HG03045 (cell line): ENCODE data around the gene MAPK8IP1.

ENCODE experiments used
- ATAC-seq: cut with Tn5 transposase; IDR thresholded peaks from one replicate; pipeline ENCODE4 v1.9.1; 2021; ENCODE audit warnings: mild to moderate bottlenecking, moderate library complexity; ENCODE audit not compliant: unreplicated experiment

The MAPK8IP1 gene

DNA sequence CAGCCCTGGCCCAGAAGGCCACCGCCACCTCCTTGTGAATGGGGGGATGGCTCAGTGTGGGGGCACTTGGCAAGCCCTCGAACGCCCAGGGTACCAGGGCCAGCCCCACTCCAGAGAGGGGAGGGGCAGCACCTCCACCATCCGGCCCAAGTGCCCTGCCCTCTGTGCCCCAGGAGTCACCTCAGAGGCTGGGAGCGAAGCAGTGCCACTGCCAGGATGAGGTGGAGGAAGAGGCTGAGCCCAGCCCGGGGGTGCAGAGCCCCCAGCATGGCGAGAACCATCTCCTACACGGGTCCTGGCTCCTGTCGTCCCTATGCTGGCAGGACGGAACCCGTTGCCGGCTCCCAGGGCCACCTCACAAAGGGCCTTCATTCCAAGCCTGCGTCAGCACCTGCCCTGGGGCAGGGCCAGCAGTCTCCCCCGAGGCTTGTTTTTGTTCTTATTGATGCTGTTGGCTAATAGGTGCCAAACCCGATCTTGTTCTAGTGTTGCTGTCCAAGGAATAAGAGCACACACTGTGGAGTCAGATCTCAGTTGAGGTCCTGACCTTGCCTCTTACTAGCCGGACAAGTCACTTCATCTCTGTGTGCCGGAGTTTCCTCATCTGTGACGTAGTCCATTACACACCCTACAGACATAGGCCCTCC lies 21.6 kb downstream of the MAPK8IP1 start, which contains the start of gene FREY1:
FREY1 (minus strand) TSS at position 307 of the 647 bp plus-strand sequence; CDS start at position 281, 26 bp downstream.
- no peak for ATAC-seq

DNA sequence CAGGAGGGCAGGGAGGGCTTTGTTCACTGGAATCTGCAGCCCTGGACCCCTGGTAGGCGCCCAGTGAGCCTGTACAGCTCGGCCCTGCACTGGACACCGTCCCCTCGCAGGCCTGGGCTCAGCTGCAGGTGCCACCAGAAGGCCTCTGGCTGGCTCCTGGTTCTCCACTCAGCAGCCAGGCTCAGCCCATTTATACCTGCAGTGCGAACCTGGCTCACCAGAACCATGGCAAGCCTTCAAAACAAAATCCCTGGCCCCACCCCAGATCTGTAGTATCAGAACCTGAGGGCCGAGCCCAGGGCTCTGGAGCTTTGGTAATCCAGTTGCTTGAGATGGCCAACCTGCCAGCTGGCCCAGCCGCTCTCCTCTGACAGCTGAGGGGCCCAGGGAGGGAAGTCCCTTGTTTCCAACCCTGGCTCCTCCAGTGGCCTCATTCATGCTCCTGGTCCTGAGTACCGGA lies 22.5 kb downstream of the MAPK8IP1 start:
- no peak for ATAC-seq

DNA sequence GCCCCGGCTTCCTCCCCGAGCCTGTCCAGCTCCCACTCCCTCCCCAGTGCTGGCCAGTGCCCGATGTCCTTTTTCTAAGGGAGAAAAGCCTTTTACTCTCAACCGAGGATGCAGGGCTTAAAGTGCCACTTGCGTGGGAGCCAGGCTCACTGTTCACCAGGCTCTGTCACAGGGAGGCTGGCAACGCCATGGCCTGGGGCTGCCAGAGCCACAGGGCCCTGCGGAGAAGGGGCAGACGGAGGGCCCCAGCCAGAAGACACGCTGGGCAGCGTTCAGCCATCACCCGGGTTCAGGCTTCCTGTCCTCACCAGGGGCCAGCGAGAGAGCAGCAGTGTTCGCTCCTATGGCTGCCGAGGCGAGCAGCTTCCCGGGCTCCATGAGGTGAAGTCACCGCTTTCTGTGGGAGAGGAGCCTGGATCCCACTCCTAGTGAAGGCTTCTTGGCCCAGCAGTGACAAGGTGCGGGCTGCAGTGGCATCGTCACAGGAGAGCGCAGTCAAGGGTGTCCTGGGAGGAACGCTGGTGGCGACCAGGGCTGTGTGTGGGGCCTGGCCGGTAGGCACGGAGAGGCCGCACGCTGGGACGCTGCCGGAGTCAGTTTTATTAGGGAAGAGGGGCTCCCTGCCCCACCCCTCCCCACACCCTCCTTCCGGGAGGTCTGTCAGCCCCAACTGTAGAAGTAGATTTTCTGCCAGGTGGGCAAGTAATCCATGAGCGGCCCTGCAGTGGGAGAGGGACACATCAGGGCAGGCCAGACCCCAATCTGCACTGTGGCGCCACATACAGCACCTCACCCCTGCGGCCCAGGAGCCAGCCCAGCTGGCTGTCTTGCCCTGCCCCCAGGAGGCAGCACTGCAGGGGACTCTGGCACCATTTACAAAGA lies 24.4 kb downstream of the MAPK8IP1 start:
- ATAC-seq = no peak

DNA sequence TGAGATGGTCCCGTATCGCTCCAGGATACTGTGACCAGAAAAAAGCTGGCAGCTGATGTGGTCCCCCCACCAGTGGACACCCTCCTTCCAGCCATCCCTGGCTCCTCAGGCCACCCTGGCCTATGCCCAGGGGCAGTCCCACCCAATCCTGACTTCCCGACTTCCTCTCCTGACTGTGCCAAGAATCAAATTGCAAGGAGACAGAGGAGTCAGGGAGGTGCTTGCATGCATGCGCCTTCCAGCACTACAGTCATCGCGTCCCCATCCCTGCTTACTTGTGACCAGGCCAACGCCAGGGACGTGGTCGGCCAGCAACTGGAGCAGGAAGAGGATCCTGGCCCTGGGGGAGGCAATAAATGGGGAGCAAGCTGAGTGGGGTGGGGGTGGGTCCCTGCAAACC lies 25.2 kb downstream of the MAPK8IP1 start:
- no peak for ATAC-seq

DNA sequence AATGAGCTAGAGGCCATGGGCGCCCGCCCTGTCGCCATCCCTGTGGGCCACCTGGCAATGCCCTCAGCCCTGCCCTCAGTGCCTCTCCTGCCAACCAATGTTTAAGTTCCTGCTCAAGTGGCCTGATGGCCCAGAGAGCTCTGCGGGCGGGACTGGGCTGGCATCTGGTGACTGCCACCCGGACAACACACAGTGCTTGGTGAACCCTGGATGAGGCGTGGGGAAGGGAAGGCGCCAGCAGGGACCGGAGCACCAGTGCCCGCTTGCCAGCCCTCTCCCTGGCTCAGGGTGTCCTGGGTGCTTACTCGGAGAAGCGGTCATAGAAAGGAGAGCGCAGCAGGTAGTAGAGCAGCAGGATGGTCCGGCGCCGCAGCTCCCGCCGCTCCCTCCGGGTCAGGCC lies 28.1 kb downstream of the MAPK8IP1 start:
- ATAC-seq = no peak

DNA sequence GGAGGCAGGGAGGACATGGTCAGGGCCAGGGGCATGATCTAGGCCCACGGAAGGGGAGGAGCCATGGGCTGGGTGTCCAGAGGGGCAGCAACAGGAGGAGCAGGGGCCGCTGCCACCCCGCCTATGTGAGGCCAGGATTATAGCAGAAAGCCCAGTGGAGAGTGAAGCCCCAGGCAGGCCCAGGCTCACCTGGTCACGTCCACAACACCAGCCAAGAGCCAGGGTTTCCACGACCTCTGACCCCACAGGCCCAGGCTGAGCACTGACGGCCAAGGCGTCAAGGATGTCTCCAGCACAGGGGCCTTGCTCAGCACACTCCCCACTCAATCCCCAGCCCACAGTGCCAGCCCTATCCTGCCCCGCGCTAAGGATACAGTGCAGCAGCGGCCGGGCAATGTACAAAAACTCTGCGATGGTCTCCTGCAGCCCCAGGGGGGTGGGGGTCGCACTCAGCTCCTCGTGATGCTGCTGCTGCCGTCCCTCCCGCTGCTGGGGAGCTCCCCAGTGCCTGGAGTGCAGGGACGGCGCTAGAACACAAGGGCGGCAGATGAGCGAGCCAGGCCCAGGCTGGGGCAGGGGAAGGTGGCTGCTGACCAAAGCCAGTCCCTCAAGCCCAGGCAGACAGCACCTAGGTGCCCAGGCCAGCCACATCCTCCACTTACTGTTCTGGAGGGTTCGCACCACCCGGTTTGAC lies 28.6 kb downstream of the MAPK8IP1 start:
- no peak for ATAC-seq

DNA sequence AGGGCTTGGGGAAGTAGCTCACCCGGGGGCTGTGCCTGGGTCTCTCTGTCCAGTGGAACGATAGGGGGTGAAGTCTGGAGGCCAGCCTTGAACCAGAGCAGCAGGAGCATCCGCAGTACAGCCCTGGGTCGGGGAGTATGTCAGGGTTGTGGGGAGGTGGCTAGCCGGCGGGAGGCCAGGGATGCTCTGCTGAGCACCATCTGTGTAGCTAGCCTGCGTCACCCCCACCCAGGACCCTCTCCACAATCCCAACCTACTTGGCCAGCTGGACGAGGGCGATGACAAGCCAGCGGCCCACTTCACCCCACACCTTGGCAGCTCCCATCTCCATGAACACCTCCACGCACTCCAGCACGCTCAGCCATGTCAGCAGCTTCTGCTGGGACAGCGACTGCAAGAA lies 30.0 kb downstream of the MAPK8IP1 start:
- no peak for ATAC-seq

DNA sequence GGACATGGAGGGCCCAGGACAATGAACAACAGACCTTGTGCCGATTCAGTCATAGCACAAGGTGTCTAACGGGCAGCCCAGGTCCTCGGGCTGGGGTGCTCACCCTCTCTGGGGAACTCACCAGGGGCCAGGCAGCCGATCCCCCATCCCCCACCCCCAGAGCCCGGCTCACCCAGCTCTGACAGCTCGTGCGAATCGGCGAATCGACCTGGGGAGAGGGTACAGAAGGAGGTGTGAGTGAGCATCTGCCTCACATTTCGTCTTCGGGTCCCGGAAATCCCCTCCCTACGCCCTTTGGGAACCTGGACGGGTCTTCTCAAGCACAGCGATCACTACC lies 31.8 kb downstream of the MAPK8IP1 start:
- no peak for ATAC-seq

DNA sequence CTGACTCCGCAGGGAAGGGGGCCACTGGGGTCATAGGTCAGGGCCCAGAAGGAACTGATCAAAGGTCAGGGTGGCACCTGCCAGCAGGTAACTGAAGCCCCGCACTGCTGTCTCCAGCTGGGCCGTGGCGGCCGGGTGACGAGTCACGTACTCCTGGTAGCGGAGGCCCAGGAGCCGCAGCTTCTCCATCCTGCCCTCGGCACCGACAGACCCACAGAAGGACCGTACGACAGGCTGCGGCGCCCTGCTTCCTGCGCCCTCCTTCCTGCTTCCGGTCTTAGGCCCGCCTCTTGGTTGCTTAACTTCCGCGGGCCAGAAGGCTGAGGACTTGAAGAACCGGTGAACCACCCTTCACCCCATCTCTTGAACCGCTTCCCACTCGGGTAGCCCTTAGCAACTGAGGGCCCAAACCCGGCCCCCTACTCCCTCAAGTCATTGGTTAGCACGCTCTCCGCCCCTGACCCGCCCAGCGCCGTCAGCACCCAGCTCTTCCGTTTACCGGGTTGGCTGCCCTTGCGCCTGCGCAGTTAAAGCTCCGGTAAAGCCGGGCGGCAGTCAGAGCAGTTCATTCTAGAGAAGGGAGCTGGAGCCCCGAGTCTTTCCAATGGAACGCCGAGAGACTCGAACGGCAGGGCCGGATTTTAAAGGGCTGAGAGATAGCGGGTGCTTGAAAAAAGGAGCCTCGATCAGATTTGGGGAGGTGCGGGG lies 32.3 kb downstream of the MAPK8IP1 start, which contains the start of gene PEX16:
PEX16 (minus strand) TSS at position 255 of the 708 bp plus-strand sequence; CDS start at position 189, 66 bp downstream.
- ATAC-seq = peak; percentile 85

DNA sequence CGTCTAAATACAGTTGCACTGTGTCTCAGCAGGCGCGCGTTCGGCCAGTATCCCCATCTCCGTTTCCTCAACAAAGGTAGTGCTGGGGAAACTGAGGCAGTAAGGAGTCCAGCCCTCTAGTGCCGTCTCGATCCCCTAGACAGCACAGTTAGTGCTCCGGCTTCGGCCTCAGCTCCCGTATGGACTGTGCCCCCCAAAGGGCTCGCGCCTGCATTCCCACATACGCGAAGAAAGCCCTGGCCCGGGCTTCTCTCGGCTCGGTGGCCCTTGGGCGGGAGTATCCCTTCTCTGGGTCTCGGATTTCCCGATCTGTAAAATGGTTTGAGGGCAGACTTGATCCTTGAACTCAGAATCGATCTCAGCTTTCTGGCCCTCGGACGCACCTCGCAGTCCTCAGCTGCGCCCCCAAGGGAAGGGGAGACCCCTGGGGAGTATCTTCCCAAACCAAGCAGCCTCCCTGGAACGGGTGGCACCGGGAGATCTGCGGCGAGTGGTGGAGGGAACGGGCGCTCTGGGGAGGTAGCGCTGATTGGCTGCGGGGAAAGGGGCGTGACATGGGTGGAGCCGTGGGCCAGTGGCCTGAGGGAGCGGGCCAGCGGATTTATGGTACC lies 33.0 kb downstream of the MAPK8IP1 start:
- ATAC-seq = peak; percentile 36

DNA sequence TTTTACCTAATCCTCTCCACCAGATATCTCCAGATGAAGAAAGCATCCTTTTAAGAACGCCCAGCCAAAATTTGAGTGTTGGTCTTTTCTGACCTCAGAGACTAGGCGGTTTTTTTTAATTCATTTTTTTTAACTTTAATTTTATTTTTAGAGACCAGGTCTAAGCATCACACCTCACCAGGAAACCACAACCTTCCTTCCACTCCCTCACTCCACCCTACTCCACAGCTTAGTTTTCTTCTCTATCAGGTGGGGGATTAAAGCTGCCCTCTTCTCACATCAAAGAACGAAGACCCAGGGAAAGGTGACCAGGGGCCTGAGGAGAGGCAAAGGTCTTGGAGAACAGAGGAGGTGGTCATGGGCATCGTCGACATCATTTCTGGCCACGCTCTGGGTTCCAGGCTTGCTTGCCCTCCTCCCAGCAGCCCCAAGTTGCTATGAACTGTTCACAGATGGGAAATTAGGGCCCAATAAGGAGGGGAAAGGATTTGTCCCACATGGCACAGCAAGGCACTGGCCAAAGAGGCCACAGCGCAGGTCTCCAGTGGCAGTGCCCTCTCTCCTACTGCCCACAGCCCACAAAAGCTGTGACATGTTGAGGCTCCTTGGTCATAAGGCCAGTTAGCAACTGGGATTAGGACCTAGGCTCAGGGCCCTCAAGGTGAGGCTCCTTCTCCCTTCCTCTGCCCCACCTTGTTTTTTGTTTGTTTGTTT lies 33.7 kb downstream of the MAPK8IP1 start:
- no peak for ATAC-seq

DNA sequence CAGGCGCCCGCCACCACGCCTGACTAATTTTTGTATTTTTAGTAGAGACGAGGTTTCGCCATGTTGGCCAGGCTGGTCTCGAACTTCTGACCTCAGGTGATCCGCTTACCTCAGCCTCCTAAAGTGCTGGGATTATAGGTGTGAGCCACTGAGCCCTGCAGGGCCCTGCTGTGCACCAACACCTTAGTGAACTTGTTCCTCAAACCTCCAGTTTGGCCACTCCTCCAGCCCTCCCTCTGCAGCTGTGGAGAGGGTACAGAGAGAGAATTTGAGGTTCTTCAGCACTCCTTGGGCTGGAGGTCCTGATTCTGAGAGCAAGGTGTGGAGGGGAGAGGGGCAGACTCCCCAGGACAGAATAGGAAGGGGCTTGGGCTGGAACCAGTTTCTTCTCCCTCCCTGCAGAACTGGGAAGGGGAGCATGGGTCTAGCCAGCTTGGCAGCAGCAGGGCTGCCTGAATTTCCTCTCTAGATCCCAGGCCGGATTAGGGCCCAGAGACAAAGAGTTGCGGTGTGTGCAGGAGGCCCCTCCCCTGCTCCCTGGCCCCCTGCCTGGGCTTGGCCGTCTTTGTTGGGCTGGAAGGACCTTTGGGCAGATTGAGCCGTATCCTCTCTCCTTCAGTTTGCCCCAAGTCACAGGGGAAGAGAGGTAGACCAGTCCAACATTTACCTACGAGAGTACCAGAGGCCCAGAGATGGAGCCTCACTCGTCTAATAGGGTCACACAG lies 34.5 kb downstream of the MAPK8IP1 start:
- no peak for ATAC-seq

DNA sequence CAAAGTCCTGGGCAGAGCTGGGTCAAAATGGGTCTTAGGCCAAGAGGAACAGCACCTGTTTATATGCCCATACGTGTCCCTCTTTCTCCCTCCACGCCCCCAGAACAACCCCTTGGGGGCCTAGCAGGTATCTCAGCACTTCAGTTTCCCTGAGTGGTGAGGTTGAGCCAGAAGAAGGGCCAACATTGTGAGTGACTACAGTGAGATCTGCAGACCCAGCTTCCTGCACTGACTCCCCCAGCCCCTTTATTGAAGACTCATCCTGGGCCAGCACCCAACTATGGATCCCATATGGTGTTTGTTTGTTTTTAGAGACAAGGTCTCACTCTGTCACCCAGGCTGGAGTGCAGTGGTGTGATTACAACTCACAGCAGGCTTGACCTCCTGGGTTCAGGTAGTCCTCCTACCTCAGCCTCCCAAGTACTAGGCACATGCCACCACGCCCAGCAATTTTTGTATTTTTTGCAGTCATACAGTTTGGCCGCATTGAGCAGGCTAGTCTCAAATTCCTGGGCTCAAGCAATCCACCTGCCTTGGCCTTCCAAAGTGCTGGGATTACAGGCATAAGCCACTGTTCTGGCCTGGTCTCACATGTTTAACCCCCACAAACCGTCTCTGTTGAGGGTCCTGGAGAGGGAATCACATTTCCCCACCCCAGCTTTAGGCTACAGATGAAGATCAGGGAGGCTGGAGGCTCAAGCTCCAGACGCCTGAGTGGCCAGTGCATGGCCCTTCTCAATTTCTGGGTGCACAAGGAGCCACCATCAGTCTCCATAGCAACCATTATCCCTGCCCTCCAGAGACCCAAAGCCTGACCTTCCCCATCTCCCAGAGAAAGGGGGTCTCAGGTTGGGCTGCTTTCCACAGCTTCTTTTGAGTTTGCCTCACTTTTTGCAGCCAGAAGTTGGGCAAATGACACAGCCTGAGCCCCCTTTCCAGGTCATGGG lies 35.4 kb downstream of the MAPK8IP1 start:
- ATAC-seq = no peak

DNA sequence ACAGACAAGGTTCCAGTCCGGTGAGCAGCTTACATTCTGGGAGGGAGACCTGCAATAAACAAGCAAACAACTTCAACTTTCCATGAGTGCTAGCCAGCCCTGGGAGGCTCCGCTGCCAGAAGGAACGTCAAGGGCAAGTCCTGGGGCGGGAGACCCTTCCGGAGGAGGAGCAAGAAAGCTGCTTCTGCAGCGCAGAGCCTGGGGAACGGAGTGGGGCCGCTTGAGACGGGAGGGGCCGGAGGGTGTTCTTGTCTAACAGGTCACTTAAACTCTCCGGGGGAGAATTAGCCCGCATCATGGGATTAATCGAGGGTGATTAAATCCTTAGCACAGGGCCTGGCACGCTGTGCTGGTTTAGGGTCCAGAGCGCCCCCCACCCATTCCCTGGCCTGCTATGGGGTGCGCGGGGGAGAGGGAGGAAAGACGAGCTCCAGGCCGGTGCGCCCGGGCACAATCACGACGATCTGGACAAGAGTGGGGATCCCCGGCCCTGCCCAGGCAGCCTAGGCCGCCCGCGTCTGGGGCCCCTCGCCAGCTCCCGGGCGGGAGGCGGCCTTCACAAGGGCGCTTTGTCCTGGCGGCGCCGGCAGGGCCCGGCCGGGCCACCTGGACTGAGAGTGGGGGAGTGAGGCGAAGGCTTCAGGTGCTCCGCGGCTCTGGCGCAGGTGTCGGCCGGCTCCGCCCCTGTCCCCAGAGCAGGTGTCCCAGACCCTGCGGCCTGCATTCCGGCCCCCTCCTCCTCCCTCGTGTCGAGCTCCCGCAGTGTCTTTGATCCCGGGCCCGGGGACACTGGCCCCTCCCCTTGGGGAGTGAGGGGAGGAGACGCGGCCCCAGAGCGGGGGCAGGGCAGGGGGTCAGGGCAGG lies 36.3 kb downstream of the MAPK8IP1 start:
- ATAC-seq = no peak

DNA sequence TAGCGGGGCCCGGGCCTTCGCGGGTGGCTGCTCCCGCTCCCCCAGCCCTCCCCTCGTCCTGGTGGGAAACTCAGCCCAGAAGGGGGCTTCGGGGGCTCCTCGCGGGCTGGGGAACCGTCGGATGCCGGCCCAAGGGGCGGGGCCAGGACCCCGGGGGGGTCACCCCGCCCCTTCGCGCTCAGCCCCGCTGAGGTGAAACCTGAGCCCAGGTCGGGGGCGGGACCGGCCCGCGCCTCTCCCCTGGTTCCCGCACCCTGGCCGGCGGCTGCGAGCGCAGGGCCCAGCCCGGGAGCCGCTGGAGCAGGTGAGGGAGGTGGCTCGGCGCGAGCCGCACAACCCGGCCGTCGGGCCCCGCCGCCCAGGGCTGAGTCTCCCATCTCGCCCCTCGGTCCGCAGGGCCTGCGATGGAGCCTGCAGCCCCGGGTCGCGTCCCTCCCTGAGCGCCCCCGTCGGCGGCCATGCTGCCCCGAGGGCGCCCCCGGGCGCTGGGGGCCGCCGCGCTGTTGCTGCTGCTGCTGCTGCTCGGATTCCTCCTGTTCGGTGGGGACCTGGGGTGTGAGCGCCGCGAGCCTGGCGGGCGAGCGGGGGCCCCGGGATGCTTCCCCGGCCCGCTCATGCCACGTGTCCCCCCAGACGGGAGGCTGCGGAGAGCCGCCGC lies 37.1 kb downstream of the MAPK8IP1 start, which contains the start of gene LARGE2:
LARGE2 (plus strand) TSS at position 232 of the 658 bp plus-strand sequence; CDS start at position 459, 227 bp downstream.
- ATAC-seq = no peak
